ENCODE data around the gene LRRC61.
"Not testable (repeated sequence)": the region's sequence is repeated elsewhere in the genome, so short reads cannot be mapped to it uniquely, and the experiment has no call there.

Gene LRRC61

GRCh38 chr7:150382123-150382843 lies 59.1 kb downstream of the LRRC61 start:
- H3K9me3 Mint-ChIP-seq = no peaks in the 10 kb centered on the region
- H3K36me3 Mint-ChIP-seq (ENCODE audit: low read depth) = peaks cover 11% of the 10 kb centered on the region
- peaks cover 83% of the 10 kb centered on the region for H3K4me1 Mint-ChIP-seq
- peaks cover 4% of the 10 kb centered on the region for H3K27me3 Mint-ChIP-seq (ENCODE audit: low read depth, poor library complexity)
- H3K27ac Mint-ChIP-seq = peak overlapping the region; percentile 89
- TF ChIP-seq CTCF (IDR thresholded peaks at IDR 0.05) = no peak
- DNase-seq = no peak
- H3K4me3 Mint-ChIP-seq = peak overlapping the region; percentile 63

GRCh38 chr7:150382844-150383225 lies 59.7 kb downstream of the LRRC61 start:
- TF ChIP-seq CTCF (IDR thresholded peaks at IDR 0.05) = no peak
- Mint-ChIP-seq H3K4me1 (peaks cover 77% of the 10 kb centered on the region), H3K27me3 (ENCODE audit: low read depth, poor library complexity) (peaks cover 4% of the 10 kb centered on the region), H3K27ac (peak overlapping the region; percentile 89), H3K9me3 (no peaks in the 10 kb centered on the region), H3K36me3 (ENCODE audit: low read depth) (peaks cover 12% of the 10 kb centered on the region), H3K4me3 (peak overlapping the region; percentile 63)
- DNase-seq = no peak

GRCh38 chr7:150383710-150384397 lies 60.7 kb downstream of the LRRC61 start:
- H3K9me3 Mint-ChIP-seq = no peaks in the 10 kb centered on the region
- peaks cover 12% of the 10 kb centered on the region for H3K36me3 Mint-ChIP-seq (ENCODE audit: low read depth)
- no peak overlapping the region for H3K27ac Mint-ChIP-seq
- TF ChIP-seq CTCF (IDR thresholded peaks at IDR 0.05) = no peak
- peak; percentile 73 for DNase-seq
- H3K4me3 Mint-ChIP-seq = peak overlapping the region; percentile 52
- peaks cover 4% of the 10 kb centered on the region for H3K27me3 Mint-ChIP-seq (ENCODE audit: low read depth, poor library complexity)
- H3K4me1 Mint-ChIP-seq = peaks cover 80% of the 10 kb centered on the region

GRCh38 chr7:150384406-150385301 lies 61.5 kb downstream of the LRRC61 start:
- Mint-ChIP-seq H3K9me3 (no peaks in the 10 kb centered on the region), H3K36me3 (ENCODE audit: low read depth) (peaks cover 18% of the 10 kb centered on the region), H3K4me1 (peaks cover 82% of the 10 kb centered on the region), H3K27me3 (ENCODE audit: low read depth, poor library complexity) (peaks cover 4% of the 10 kb centered on the region), H3K27ac (peak overlapping the region; percentile 93), H3K4me3 (peak overlapping the region; percentile 32)
- TF ChIP-seq CTCF (IDR thresholded peaks at IDR 0.05) = no peak
- DNase-seq = no peak

DNA sequence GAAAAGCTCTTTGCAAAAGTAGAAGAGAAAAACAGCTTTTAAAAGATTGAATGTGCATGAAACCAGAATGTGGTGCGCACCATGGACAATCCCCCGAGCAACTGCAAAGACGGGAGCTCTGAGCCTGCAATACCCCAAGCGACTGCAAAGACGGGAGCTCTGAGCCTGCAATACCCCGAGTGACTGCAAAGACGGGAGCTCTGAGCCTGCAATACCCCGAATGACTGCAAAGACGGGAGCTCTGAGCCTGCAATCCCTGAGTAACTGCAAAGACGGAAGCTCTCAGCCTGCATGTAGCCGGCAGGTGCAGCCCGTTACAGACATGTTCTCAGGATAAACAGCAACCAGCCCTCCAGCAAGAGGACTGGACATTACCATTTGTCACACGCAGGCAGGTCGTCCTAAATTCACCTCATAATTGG lies 62.2 kb downstream of the LRRC61 start:
- no peak for TF ChIP-seq CTCF (IDR thresholded peaks at IDR 0.05)
- H3K27me3 Mint-ChIP-seq (ENCODE audit: low read depth, poor library complexity) = peaks cover 3% of the 10 kb centered on the region
- H3K27ac Mint-ChIP-seq = no peak overlapping the region
- no peak overlapping the region for H3K4me3 Mint-ChIP-seq
- no peak for DNase-seq
- peaks cover 75% of the 10 kb centered on the region for H3K4me1 Mint-ChIP-seq
- peaks cover 25% of the 10 kb centered on the region for H3K36me3 Mint-ChIP-seq (ENCODE audit: low read depth)
- H3K9me3 Mint-ChIP-seq = no peaks in the 10 kb centered on the region

DNA sequence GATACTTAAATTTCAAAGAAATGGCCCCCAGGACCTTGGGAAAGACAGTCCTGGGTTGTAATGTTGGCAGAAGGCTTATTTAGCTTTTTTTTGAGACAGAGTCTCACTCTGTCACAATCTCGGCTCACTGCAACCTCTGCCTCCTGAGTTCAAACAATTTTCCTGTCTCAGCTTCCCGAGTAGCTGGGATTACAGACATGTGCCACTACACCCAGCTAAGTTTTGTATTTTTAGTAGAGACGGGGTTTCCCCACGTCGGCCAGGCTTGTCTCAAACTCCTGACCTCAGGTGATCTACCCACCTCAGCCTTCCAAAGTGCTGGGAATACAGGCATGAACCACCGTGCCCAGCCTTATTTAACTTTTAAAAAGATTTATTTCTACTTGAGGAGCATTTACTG lies 62.7 kb downstream of the LRRC61 start:
- peaks cover 69% of the 10 kb centered on the region for H3K4me1 Mint-ChIP-seq
- DNase-seq; H3K27me3 Mint-ChIP-seq (ENCODE audit: low read depth, poor library complexity); H3K4me3 Mint-ChIP-seq; H3K9me3 Mint-ChIP-seq: not testable (repeated sequence)
- H3K36me3 Mint-ChIP-seq (ENCODE audit: low read depth) = peaks cover 31% of the 10 kb centered on the region
- H3K27ac Mint-ChIP-seq = peak overlapping the region; percentile 83
